Measurements from ENCODE around the gene STK39.

Gene STK39

DNA sequence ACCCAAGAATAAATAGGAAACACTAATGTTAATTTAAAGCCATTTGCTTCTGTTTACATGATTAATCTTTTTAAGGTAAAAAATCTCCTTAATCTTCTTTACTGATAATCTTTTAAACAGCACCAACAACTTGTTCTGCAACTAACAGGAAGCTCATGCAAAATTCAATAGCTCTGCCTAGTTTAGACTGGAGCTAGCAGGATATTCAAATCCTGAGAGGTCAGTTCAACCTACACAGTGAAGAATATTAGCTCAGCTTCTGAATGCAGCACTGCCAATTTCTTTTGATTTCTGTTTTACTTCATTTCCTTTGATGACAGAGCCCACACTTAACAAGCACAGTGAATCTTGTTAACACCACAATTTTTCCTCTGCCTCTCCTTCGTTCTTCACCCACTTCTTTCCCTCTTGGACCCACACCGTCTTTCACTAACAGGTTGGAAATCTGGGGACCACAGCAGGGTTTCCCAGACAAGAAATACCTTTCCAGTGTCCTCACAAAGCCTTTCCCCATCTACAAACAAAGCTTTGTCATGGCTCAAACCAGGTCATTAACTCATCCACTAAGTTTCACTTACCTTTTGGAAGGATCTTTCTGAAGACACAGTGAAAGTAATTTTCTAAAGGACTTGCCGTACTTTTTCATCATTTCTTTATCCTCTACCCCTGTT lies 109.8 kb downstream of the STK39 start:
- H3K27ac ChIP-seq, result no peak overlapping the region; the same call in 1 of the 2 replicates
- no peak for TF ChIP-seq ZFX (IDR thresholded peaks at IDR 0.05)
- TF ChIP-seq, protein P1, sequence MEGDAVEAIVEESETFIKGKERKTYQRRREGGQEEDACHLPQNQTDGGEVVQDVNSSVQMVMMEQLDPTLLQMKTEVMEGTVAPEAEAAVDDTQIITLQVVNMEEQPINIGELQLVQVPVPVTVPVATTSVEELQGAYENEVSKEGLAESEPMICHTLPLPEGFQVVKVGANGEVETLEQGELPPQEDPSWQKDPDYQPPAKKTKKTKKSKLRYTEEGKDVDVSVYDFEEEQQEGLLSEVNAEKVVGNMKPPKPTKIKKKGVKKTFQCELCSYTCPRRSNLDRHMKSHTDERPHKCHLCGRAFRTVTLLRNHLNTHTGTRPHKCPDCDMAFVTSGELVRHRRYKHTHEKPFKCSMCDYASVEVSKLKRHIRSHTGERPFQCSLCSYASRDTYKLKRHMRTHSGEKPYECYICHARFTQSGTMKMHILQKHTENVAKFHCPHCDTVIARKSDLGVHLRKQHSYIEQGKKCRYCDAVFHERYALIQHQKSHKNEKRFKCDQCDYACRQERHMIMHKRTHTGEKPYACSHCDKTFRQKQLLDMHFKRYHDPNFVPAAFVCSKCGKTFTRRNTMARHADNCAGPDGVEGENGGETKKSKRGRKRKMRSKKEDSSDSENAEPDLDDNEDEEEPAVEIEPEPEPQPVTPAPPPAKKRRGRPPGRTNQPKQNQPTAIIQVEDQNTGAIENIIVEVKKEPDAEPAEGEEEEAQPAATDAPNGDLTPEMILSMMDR (conservative IDR thresholded peaks at IDR 0.05), result no peak

DNA sequence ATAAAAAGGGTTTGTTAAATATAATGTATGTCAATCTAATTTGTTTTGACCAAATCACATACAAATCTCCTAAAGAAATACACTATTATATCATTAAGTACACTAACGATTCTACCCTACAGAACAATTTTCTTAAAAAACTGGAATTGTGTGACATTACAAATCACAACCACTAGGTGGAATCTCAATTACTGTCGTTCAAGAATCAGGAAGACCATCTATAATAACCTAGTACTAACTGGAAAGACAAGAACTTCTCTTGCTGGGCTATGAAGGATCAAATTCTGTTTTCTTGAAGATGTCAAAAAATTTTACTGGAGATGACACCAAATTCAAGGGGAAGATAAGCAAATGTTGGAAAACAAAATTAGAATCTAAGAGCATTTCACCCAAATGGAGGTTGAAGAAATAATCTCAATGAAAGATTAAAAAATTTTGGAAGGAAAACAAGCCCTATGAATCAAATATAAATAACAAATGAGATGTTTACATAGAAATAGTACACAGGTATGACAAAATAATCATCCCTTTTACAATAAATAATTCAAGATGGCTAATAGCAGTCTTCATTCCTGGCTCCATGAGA lies 110.9 kb downstream of the STK39 start:
- no peak overlapping the region for H3K27ac ChIP-seq
- TF ChIP-seq, protein P1 (conservative IDR thresholded peaks at IDR 0.05), result peak; percentile 65
- no peak for TF ChIP-seq ZFX (IDR thresholded peaks at IDR 0.05)

GRCh38 chr2:168135630-168136029 lies 111.8 kb downstream of the STK39 start:
- H3K27ac ChIP-seq, result no peak overlapping the region
- TF ChIP-seq, protein P1 (conservative IDR thresholded peaks at IDR 0.05), result no peak
- no peak for TF ChIP-seq ZFX (IDR thresholded peaks at IDR 0.05)

DNA sequence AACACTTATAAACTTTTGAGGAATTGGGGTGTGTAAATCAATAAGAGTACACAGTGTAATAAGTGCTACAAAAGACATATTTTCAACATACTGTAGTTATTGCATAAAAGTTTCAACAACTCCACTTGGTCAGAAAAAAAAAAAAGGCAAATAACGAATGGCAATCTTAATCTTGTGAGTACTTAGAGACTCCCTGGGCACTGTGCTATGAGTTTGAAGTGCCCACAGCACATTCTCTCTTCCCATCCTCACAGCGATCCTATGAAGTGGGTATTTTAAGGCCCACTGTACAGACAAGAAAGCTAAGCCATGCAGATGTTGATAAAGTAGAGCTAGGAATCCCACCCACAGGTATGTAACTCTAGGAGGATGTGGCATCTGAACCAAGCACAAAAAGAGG lies 112.3 kb downstream of the STK39 start:
- no peak overlapping the region for H3K27ac ChIP-seq
- TF ChIP-seq, protein P1 (conservative IDR thresholded peaks at IDR 0.05), result no peak
- TF ChIP-seq ZFX (IDR thresholded peaks at IDR 0.05), result no peak

GRCh38 chr2:168134485-168134884 lies 112.9 kb downstream of the STK39 start:
- no peak overlapping the region for H3K27ac ChIP-seq
- TF ChIP-seq ZFX (IDR thresholded peaks at IDR 0.05), result no peak
- TF ChIP-seq, protein P1 (conservative IDR thresholded peaks at IDR 0.05), result no peak

- TF ChIP-seq ZFX (IDR thresholded peaks at IDR 0.05), result no peak
- TF ChIP-seq, protein P1 (conservative IDR thresholded peaks at IDR 0.05), result no peak
- H3K27ac ChIP-seq, result no peak overlapping the region
These were observed 115.0 kb downstream of the STK39 start for GRCh38 chr2:168132389-168132788.

DNA sequence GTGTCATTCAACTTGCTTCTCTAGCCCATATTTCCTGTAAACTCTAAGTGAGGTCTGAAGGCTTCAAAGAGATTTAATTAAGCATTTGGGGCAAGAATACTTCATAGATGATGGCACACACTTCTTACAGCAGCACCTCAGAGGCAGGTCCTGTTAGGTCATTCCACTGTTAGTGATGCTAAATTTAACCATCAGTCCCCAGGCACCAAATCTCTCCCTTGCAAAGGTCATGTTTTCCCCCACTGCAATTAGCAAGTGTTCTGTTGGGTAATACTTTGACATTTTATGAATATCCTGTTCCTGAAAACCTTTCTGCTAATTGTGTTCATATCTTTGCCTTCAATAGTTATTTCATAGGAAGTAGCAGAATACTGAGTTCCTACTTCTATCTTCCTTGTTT lies 117.0 kb downstream of the STK39 start:
- no peak overlapping the region for H3K27ac ChIP-seq
- TF ChIP-seq, protein P1 (conservative IDR thresholded peaks at IDR 0.05), result no peak
- TF ChIP-seq ZFX (IDR thresholded peaks at IDR 0.05), result no peak

Data from C4-2B (cell line).